Astrocyte (in vitro differentiated cells and primary cell): ENCODE data around the gene ADCY2. TPM values are rescaled to one million over a fixed set of nuclear protein-coding genes. Genes with fewer than 3 reads are reported as not detected.

Experiments used
- DNase-seq: peaks from one replicate; pipeline ENCODE4 v3.0.0-alpha.2; 2010; ENCODE audit warnings: low read depth
- FAIRE-seq: peaks from 2 replicates; lab custom pipeline; 2011; peaks lifted over from hg19 to GRCh38; lab: Jason Lieb, UNC
- H2AFZ ChIP-seq: 2 replicates; pipeline ENCODE4 v1.6.0; 2012; ENCODE audit warnings: low read depth, low read length, inconsistent platforms
- H3K27ac ChIP-seq: 2 replicates; pipeline ENCODE4 v1.5.1; 2011; ENCODE audit warnings: low read depth, low read length, inconsistent platforms
- H3K27me3 ChIP-seq: 2 replicates; pipeline ENCODE4 v1.6.0; 2011; ENCODE audit warnings: low read length, inconsistent platforms; ENCODE audit not compliant: insufficient read depth
- H3K36me3 ChIP-seq: 2 replicates; pipeline ENCODE4 v1.5.1; 2011; ENCODE audit warnings: low read length, inconsistent platforms; ENCODE audit not compliant: insufficient read depth
- H3K4me1 ChIP-seq: 2 replicates; pipeline ENCODE4 v1.5.1; 2011; ENCODE audit warnings: low read length, inconsistent platforms; ENCODE audit not compliant: insufficient read depth
- H3K4me2 ChIP-seq: 2 replicates; pipeline ENCODE4 v1.6.0; 2012; ENCODE audit warnings: low read length, inconsistent platforms
- H3K4me3 ChIP-seq: 2 replicates; pipeline ENCODE4 v1.5.1; 2011; ENCODE audit warnings: low read depth, mild to moderate bottlenecking, low read length, inconsistent platforms; ENCODE audit not compliant: insufficient read depth
- H3K79me2 ChIP-seq: 2 replicates; pipeline ENCODE4 v1.6.0; 2012; ENCODE audit warnings: mild to moderate bottlenecking, low read length, inconsistent platforms; ENCODE audit not compliant: insufficient read depth
- H3K9ac ChIP-seq: 2 replicates; pipeline ENCODE4 v1.6.0; 2012; ENCODE audit warnings: mild to moderate bottlenecking, low read length, inconsistent platforms
- H3K9me3 ChIP-seq: 2 replicates; pipeline ENCODE4 v1.5.1; 2012; ENCODE audit warnings: low read depth, mild to moderate bottlenecking, low read length, inconsistent platforms; ENCODE audit not compliant: insufficient read depth
- H4K20me1 ChIP-seq: 2 replicates; pipeline ENCODE4 v1.6.0; 2012; ENCODE audit warnings: low read length, inconsistent platforms; ENCODE audit not compliant: insufficient read depth
- H3K27ac Mint-ChIP-seq: one replicate; pipeline ENCODE4 v1.8.0; 2021; ENCODE audit warnings: mild to moderate bottlenecking, mixed read lengths; ENCODE audit not compliant: unreplicated experiment
- H3K27me3 Mint-ChIP-seq: one replicate; pipeline ENCODE4 v1.8.0; 2021; ENCODE audit warnings: low read depth, mixed read lengths; ENCODE audit not compliant: unreplicated experiment
- H3K36me3 Mint-ChIP-seq: one replicate; pipeline ENCODE4 v1.8.0; 2021; ENCODE audit warnings: low read depth, mixed read lengths; ENCODE audit not compliant: unreplicated experiment
- H3K4me1 Mint-ChIP-seq: one replicate; pipeline ENCODE4 v1.8.0; 2021; ENCODE audit warnings: low read depth, mixed read lengths; ENCODE audit not compliant: unreplicated experiment
- H3K4me3 Mint-ChIP-seq: one replicate; pipeline ENCODE4 v1.8.0; 2021; ENCODE audit warnings: mild to moderate bottlenecking, moderate library complexity, mixed read lengths; ENCODE audit not compliant: unreplicated experiment
- H3K9me3 Mint-ChIP-seq: one replicate; pipeline ENCODE4 v1.8.0; 2021; ENCODE audit warnings: mild to moderate bottlenecking, mixed read lengths; ENCODE audit not compliant: unreplicated experiment
- EZH2 ChIP-seq: IDR thresholded peaks from 2 replicates; pipeline ENCODE4 v1.6.1; 2012; ENCODE audit warnings: mild to moderate bottlenecking, low read length, inconsistent platforms; ENCODE audit not compliant: insufficient read depth
- total RNA-seq: library from RNA; stranded (reverse); gene quantifications from 2 replicates; pipeline ENCODE4 v1.2.1, GENCODE V29; 2021
- TF ChIP-seq, protein P1 (sequence below): IDR thresholded peaks from 2 replicates; pipeline ENCODE4 v1.5.1; 2011; ENCODE audit warnings: low read depth, mild to moderate bottlenecking, inconsistent platforms, low read length, moderate library complexity; ENCODE audit not compliant: insufficient read depth

The ADCY2 gene
- total RNA-seq, 1 donor from 2014 or later: 5.7 TPM

DNA sequence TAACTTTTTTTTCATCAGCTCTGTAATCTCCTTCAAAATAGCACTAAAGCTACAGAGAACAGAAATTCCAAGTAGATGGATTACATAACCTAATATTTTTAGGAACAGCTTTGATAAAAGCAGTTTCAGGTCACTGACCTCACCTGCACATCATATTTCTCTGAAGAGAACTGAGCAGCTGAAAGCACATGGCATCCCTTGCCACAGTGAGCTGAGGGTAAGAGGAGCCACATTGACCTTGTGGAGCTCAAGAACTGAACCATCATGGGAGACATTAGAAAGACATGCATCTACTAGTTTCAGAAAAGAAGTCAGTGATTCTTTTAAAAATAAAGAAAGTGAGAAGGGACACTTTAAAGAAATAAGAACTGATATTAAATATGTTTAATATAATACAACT lies 232.3 kb downstream of the ADCY2 start:
- TF ChIP-seq, protein P1, sequence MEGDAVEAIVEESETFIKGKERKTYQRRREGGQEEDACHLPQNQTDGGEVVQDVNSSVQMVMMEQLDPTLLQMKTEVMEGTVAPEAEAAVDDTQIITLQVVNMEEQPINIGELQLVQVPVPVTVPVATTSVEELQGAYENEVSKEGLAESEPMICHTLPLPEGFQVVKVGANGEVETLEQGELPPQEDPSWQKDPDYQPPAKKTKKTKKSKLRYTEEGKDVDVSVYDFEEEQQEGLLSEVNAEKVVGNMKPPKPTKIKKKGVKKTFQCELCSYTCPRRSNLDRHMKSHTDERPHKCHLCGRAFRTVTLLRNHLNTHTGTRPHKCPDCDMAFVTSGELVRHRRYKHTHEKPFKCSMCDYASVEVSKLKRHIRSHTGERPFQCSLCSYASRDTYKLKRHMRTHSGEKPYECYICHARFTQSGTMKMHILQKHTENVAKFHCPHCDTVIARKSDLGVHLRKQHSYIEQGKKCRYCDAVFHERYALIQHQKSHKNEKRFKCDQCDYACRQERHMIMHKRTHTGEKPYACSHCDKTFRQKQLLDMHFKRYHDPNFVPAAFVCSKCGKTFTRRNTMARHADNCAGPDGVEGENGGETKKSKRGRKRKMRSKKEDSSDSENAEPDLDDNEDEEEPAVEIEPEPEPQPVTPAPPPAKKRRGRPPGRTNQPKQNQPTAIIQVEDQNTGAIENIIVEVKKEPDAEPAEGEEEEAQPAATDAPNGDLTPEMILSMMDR: no peak
- no peak for TF ChIP-seq EZH2
- Histone ChIP-seq H3K27ac (no peak overlapping the region), H3K9me3 (no peaks in the 10 kb centered on the region), H3K4me2 (no peak overlapping the region), H3K9ac (no peak overlapping the region), H3K4me1 (no peaks in the 10 kb centered on the region), H3K79me2 (no peaks in the 10 kb centered on the region), H3K4me3 (no peak overlapping the region), H3K27me3 (no peaks in the 10 kb centered on the region), H4K20me1 (no peaks in the 10 kb centered on the region), H3K36me3 (no peaks in the 10 kb centered on the region), H2AFZ (no peak overlapping the region)
- Mint-ChIP-seq H3K27ac (no peak overlapping the region), H3K4me1 (no peaks in the 10 kb centered on the region), H3K4me3 (no peak overlapping the region), H3K36me3 (no peaks in the 10 kb centered on the region), H3K9me3 (no peaks in the 10 kb centered on the region), H3K27me3 (no peaks in the 10 kb centered on the region)
- no peak for DNase-seq
- FAIRE-seq: no peak

DNA sequence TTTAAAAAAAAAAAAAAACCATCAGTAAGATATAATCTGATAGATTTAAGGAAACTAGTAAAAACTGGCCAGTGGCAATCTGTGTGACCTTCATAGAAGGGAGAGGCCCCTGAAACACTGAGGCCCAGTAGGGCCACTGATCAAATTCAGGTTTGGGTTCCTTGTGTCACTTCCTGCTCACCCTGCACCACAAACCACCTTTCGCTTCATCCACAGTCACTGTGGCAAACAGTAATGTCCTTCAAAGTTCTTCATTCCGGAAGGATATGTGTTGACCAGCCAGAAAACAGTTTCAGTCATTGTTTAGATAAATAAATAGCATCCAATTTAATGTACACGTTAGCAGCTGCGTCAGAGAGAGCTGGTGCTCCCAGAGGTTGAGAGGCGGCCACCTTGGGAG lies 232.9 kb downstream of the ADCY2 start:
- Histone ChIP-seq H3K36me3 (no peaks in the 10 kb centered on the region), H4K20me1 (no peaks in the 10 kb centered on the region), H2AFZ (no peak overlapping the region), H3K27me3 (no peaks in the 10 kb centered on the region), H3K9ac (no peak overlapping the region), H3K9me3 (no peaks in the 10 kb centered on the region), H3K4me2 (no peak overlapping the region), H3K79me2 (no peaks in the 10 kb centered on the region), H3K4me1 (no peaks in the 10 kb centered on the region), H3K27ac (no peak overlapping the region), H3K4me3 (no peak overlapping the region)
- H3K4me3 Mint-ChIP-seq: no peak overlapping the region
- no peaks in the 10 kb centered on the region for H3K4me1 Mint-ChIP-seq
- TF ChIP-seq, protein P1: no peak
- no peak for TF ChIP-seq EZH2
- H3K27me3 Mint-ChIP-seq: no peaks in the 10 kb centered on the region
- no peaks in the 10 kb centered on the region for H3K9me3 Mint-ChIP-seq
- FAIRE-seq: no peak
- no peak for DNase-seq
- no peaks in the 10 kb centered on the region for H3K36me3 Mint-ChIP-seq
- no peak overlapping the region for H3K27ac Mint-ChIP-seq

DNA sequence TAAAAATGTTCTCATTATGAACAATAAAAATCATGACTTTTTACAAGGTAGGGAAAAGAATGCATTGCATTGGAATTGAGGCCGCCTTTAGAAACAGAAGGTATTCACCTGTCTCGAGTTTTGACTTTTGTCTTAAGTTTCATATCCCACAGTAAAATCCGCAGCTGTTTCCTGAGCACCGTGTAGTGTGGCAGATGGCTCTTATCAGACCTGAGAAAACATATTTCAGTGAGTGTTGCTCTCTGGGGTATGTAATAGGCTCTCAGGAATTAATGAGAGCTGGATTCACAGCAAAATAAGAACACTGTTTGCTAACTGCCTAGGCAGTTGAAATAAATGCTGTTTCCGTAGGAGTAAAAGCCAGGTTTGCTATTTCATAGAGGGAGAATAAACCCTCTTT lies 233.6 kb downstream of the ADCY2 start:
- Mint-ChIP-seq H3K27ac (no peak overlapping the region), H3K4me3 (no peak overlapping the region), H3K36me3 (no peaks in the 10 kb centered on the region), H3K27me3 (no peaks in the 10 kb centered on the region), H3K4me1 (no peaks in the 10 kb centered on the region), H3K9me3 (no peaks in the 10 kb centered on the region)
- Histone ChIP-seq H3K4me3 (no peak overlapping the region), H3K36me3 (no peaks in the 10 kb centered on the region), H3K4me2 (no peak overlapping the region), H4K20me1 (no peaks in the 10 kb centered on the region), H3K27me3 (no peaks in the 10 kb centered on the region), H2AFZ (no peak overlapping the region), H3K27ac (no peak overlapping the region), H3K9ac (no peak overlapping the region), H3K79me2 (no peaks in the 10 kb centered on the region), H3K4me1 (no peaks in the 10 kb centered on the region), H3K9me3 (no peaks in the 10 kb centered on the region)
- DNase-seq (no peak), FAIRE-seq (no peak)
- TF ChIP-seq, protein P1: no peak
- TF ChIP-seq EZH2: no peak
